Right lobe of liver (tissue), 4 donors: ENCODE data around the gene AHI1.

ENCODE experiments used
- CTCF ChIP-seq, 4 donors: fragments of 200-600 bp in 3 of 4; fragments of 450-650 bp in 1 of 4; IDR thresholded peaks; one replicate each; pipeline versions ENCODE4 v1.5.1 to v1.8.0; 2016 to 2022; ENCODE audit warnings: antibody characterized with exemption in 4 of 4, mild to moderate bottlenecking in 2 of 4
- POLR2A ChIP-seq: fragments of 450-650 bp; IDR thresholded peaks from one replicate; pipeline ENCODE4 v1.6.1; 2017; ENCODE audit warnings: antibody characterized with exemption, mild to moderate bottlenecking
- donor health status: DM: no; HTN: no; CAD: no.
- donor health status: DM: no; HTN: no; CAD: no.
- donor health status: DM: no; HTN: yes; CAD: no.

GRCh38 chr6:135234492-135234780, 263.1 kb downstream of the AHI1 start:
- TF ChIP-seq CTCF (IDR thresholded peaks at IDR 0.05) = no peak
- TF ChIP-seq POLR2A = no peak
